ENCODE measurements around the gene PLEKHG3.

- TF ChIP-seq CTCF (conservative IDR thresholded peaks at IDR 0.05 in 1 of 2, IDR thresholded peaks at IDR 0.05 in 1 of 2; ENCODE audit: extremely low read depth in 1 of 2, insufficient read depth in 1 of 2, low read depth in 1 of 2, low read length in 2 of 2) (no peak), EZH2 (IDR thresholded peaks at IDR 0.05; ENCODE audit: borderline replicate concordance, low read length) (no peak)
Measured at GRCh38 chr14:64769096-64770020, 65.1 kb downstream of the PLEKHG3 start.
